GM11168 (cell line): ENCODE results near the gene RHOV.

Experiments used
- in situ Hi-C: fragments of 300-500 bp; cut with MboI; formaldehyde crosslinking; loops from one replicate; pipeline ENCODE4 v1.12.0; 2022; ENCODE audit warnings: low sequenced_read_pairs; ENCODE audit not compliant: unreplicated experiment

The RHOV gene

DNA sequence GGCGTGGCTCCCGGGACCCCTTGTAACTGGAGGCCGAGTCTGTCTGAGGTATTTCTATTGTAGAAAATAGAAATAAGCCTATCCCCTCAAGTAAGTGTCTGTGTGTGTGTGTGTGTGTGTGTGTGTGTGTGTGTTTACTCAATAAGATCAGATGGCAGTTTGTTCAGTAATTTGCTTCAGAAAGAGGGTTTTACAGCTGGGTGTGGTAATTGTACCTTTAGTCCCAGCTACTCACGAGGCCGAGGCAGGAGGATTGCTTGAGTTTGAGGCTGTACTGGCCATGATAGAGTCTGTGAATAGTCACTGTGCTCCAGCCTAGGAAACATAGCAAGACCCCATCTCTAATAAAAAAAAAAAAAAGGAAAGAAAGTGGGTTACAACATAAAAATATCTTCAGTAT is 21.5 kb downstream of the RHOV start:
- in situ Hi-C loops = no loop called here

DNA sequence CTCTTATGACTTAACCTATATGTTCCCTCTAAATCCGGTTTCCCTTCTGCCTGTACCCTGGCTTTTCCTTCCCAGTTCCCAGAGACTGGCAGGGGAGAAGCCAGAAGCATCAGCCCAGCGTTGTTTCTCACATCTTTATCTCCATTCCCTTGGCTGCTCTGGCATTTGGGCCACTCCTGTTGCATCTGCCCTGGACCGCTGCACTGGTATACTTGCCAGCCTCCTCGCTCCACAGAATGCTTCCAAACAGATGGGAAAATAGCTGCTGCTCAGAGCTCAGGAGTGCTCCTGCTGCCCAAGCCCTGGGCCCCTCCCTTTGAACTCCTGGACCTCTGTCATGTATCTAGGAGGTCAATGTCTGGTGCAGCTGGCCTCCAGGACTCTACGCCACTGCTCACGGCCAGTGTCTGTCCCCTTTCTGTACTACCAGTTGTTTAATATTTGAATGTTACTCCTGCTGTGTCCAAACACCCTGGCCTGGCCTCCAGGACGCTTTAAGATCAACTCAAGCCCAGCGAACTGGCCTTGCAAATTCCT is 23.4 kb downstream of the RHOV start:
- in situ Hi-C loops = no loop called here

DNA sequence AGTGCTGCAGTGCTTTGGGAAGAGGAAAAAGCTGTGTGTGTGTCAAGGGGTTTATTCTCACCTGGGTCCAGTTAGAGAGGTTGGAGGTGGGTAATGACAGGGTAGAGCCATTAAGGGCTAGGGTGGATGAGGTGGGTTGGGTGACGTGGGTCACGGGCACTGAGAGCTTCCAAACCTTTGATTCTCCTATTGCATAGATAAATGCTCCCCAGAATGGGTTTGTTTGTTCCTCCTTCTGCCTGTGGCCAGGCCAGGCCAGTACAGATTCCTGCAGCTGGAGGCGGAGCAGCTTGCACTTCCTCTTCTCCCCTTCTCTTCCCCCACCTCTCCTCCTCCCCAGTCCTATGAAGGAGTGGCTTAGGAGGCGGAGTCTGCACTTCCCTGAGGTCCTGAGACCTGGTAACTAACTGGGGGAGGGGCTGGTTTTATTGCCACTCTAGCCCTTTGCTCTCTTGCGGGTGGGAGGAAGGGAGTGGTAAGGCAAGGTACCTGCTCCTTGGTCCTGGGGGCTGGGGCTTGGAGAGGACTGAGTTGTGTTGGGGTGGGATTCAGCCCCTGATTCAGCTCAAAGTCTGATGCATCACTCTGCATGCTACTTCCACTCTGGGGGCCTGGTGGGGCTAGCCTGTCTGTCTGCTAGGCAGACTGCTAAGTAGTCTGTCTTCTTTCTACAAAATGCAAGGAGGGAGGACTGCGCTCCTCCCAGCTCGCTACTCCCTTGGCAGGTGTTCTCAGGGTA is 26.6 kb downstream of the RHOV start:
- in situ Hi-C loops = no loop called here

DNA sequence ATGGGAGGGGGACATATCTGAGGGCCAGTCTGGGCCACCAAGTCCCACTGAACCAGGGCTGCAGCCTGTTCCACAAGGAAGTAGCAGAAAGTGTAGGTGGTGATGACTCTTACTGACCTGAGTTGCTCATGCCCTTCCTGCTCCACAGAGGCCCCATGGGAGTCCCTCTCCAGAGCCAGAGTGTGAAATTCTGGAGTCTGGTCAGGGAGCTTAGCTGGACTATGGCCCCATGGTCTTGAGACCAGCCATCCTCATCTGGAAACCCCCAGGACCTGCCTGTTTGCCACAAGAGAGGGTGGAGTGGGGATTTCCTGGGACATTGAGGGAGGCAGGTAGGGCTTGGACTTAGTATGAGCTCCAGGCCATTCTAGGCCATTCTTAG is 27.2 kb downstream of the RHOV start:
- in situ Hi-C loops = no loop called here

DNA sequence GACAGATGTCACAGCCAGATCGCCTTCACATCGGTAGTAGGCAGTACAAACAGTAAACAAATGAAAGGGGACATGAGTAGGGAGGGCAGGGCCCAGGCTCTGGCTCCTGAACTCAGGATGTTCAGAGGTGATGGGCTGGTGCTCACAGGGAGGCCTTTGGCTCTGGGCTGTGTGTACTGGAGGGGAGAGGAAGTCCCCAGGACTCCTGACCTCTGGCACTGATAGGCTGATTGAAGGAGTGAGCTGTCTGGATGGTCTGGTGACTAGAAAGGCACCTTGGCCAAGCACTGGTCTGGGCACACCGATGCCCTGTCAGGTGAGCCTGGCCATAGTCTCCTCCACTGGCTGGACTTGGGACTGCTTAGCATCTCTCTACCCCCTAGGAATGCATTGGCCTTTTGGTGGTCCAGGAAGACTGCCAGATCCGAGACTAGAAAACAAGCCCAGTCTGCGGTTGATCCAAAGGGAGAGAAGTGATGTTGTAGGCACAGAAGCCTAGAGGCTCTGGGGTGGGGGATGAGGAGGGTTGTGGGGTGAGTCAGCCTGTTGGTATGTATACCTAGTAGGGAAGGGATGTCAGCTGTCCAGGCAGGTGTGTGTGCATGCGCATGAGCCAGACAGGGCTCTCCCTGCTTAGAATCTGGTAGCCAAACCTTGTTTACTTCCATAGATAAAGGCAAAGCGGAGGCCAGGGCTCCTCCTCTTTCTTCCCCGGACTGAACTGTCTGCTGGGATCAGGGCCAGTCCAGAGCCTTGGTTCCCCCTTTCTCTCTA is 28.3 kb downstream of the RHOV start:
- in situ Hi-C loops = no loop called here

DNA sequence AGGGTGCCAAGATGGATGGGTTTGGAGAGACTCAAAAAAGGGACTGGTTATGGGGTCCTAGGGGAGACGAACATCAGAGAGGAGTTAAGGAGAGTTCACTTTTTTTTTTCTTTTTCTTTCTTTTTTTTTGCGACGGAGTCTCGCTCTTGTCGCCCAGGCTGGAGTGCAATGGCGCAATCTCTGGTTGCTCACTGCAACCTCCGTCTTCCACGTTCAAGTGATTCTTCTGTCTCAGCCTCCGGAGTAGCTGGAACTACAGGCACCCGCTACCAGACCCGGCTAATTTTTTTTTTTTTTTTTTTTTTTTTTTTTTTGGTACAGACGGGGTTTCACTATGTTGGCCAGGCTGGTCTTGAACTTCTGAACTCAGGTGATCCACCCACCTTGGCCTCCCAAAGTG is 29.0 kb downstream of the RHOV start:
- in situ Hi-C loops = no loop called here

DNA sequence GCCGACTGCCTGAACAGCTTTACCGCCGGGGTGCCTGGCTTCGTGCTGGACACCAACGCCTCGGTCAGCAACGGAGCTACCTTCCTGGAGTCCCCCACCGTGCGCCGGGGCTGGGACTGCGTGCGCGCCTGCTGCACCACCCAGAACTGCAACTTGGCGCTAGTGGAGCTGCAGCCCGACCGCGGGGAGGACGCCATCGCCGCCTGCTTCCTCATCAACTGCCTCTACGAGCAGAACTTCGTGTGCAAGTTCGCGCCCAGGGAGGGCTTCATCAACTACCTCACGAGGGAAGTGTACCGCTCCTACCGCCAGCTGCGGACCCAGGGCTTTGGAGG is 29.4 kb downstream of the RHOV start:
- in situ Hi-C loops = no loop called here

DNA sequence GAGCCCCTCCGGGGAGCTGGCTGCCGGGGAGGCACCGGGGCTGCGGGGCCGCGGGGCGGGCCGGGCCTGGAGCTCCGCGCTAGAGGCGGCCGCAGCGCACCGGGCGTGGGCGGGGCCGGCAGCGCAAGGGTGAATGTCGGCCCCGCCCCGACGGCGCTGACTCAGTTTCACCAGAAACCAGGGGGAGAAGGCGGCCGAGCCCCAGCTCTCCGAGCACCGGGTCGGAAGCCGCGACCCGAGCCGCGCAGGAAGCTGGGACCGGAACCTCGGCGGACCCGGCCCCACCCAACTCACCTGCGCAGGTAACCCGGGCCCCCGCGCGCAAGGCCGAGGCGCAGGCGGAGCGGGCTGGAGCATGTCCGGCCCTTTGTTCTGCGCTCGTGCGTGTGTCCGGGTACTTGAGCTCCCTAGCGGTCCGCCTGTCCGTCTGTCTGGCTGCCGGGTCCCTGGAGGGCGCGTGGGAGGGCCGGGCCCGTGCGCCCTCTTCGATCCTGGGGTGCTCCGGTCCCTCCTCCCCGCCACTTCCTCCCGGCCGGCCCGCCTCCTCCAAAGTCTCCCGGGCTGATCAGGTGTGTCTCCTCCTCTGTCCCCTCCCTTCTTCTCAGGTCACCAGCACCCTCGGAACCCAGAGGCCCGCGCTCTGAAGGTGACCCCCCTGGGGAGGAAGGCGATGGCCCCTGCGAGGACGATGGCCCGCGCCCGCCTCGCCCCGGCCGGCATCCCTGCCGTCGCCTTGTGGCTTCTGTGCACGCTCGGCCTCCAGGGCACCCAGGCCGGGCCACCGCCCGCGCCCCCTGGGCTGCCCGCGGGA is 29.9 kb downstream of the RHOV start, which contains the start of gene SPINT1:
Gene SPINT1, plus strand, starts transcription at position 164 of the 811 bp plus-strand sequence. Its CDS starts 507 bp downstream, at position 671.
- in situ Hi-C loops = no loop called here

DNA sequence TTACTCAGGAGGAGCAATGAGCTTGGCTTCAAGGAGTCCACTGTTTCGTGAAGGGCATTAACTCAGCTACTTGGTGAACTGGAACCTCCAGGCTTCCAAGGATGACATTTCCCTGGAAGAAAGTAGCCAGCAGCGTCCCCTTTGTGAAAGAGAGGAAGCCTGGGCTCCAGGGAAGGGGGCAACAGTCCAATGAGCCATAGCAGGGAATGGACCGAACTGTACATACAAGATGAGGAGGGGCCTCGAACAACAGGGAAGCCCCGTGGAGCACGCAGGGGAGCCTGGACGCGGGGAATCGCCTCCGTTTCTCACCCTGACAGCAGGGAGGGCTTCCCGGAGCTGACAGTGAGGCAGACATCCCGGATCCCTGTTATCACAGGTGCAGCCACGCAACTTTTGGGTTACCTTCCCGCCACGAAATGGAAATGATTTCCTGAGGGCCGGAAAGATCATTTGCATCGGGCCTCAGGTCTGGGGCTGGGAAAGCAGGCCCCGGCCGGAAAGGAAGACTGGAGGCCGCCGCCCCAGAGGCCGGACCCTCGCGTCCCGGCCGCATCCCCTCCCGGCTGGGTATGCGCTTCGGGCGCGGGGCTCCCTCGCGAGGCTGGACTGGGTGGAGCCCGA is 30.7 kb downstream of the RHOV start:
- in situ Hi-C loops = no loop called here

DNA sequence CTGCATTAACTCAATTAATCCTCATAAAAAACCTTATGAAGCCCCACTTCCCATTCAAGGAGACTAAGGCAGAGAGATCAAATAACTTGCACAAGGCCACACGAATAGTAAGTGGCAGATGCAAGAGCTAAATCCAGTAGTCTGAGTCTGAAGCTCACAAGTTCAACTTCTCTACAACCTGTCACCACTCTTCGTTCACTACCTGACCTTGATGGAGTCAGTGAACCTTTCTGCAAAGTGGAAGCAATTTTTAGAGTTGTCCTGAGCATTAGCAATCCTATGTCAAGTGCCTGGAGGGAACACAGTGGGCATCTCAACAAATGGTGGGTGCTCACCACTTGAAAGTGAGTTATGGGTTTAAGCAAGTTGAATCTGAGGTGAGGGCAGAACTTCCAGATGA is 32.3 kb downstream of the RHOV start:
- in situ Hi-C loops = no loop called here

DNA sequence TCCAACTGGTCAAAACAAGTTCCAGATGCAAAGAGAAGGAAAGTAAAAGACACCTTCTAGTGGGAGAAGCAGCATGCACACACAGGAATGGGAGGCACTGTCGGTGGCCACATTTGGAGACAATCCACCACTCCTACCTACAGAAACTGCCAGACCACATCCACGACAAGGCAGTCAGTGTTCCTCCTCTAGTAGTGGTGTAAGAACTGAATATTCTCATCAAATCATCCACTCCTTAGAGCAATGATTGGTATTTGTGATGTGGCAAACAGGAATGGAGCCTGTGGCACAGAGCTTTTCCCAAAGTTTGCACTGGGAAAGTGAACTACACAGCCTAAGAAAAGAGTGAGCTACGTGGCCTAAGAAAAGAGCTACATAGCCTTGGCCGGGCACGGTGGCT is 35.3 kb downstream of the RHOV start:
- in situ Hi-C loops = no loop called here

DNA sequence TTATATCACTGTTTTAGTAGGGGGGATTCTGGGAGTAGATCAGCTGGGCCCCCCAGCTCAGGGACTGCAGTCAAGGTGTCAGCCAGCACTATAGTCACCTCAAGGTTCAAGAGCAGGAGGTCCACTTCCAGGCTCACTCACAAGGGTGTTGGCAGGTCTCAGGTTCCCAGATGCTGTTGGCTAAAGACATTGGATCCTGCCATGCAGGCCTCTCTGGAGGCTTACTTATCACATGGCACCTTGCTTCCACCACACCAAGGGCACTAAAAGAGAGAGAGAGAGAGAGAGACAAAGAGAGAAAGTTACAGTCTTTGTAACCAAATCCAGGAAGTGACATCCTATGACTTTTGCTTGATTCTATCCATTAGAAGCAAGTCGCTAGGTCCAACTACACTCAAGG is 38.0 kb downstream of the RHOV start:
- in situ Hi-C loops = no loop called here

DNA sequence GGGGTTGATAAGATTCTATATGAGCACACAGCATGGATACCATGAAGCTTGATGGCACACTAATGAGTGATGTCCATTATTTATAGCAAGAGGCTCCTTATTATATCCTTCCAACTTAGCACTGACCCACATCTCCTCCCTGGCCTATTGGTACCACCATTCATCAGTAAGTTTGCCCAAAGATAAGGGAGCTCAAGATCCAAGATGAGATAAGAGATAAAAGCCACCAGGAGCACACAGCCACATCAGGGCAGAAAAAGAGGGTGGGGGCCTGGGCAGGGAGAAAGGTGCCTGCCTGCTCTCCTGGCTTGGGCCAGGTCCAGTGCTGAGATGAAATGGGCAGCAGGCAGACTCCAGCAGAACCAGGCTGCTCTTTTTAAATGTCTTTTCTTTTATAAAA is 41.1 kb downstream of the RHOV start:
- in situ Hi-C loops = no loop called here

DNA sequence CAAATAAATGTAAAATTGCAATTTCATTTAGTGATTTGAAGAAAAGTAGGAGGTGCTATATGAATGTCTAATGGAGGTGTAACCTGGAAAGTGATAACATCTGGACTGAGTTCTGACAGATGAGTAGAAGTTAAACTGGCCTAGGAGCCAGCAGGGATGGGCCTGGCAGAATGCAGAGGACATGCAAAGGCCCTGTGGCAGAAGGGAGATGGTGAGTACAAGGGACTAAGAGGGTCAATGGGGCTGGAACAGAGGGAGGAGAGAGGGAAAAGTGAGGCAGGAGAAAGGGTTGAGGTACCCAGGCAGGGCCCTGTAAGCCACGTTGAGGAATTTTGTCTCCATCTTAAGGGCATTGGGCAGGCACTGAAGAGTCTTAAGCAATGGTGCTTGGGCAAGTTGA is 42.2 kb downstream of the RHOV start:
- in situ Hi-C loops = no loop called here

DNA sequence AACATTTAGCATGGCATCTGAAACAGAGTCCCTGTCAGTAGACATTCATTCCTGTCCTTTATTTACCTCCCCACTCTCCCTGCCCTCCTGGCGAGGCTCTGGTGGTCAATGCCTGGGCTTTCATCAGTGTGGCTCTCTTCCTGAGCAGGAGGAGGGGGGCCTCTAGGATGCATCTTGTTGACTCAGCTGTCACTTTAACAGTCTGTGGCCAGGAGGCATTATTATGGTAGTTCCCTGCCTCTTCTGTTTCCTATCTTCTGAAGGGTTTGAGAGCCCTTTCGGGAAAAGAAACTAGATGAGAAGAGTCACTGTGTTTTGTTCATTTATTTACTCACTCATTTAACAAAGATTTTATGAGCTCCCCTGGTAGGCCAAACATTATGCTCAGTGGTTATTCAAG is 43.1 kb downstream of the RHOV start:
- in situ Hi-C loops = no loop called here

DNA sequence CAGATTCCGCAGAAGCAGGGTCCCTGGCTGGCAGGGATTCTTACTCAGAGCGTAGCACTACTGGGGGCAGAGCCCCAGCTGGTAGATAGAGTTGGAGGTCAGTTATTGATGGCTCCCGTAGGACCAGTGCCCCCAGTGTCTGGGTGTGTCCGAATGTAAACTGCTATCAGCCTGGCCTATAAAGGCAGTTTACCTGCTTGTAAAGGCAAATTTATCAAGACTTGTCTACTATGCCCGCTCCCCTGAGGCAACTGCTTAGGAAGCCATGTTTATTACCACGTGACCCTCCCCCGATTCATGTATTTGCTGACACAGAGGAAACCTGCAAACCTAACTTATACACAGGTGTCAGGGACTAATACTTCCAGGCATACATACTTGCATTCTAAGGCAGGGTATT is 44.9 kb downstream of the RHOV start:
- in situ Hi-C loops = no loop called here

DNA sequence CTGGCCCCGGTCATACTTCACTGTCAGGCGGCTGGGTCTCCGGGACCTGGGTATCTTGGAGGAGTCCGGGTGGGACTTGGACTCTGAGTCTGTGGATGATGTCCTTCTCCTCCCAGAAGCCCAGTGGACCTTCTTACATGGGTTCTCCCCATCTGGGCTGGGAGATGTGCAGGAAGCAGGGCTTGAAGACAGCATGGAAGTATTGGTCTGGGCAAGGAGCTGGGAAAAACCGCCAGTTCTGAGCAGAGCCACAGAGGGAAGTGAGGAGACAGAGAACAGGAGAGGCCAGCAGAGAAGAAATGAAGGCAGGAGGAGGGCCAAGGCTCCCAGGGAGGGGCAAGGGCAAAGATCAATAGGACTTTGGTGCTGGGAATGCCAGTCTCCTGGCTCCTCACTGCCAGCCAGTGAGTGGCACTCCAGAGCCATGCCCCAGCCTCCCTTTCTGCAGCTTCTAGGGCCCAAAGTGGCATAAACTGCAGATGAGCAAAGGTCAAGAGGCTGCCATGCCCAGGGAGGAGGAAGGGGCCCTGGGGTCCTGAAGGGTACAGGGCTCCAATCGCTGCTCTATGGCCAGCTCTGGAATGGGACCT is 45.5 kb downstream of the RHOV start, which contains the start of gene PPP1R14D:
Gene PPP1R14D, minus strand, starts transcription at position 262 of the 590 bp plus-strand sequence. Its CDS starts 67 bp downstream, at position 195.
- in situ Hi-C loops = no loop called here

DNA sequence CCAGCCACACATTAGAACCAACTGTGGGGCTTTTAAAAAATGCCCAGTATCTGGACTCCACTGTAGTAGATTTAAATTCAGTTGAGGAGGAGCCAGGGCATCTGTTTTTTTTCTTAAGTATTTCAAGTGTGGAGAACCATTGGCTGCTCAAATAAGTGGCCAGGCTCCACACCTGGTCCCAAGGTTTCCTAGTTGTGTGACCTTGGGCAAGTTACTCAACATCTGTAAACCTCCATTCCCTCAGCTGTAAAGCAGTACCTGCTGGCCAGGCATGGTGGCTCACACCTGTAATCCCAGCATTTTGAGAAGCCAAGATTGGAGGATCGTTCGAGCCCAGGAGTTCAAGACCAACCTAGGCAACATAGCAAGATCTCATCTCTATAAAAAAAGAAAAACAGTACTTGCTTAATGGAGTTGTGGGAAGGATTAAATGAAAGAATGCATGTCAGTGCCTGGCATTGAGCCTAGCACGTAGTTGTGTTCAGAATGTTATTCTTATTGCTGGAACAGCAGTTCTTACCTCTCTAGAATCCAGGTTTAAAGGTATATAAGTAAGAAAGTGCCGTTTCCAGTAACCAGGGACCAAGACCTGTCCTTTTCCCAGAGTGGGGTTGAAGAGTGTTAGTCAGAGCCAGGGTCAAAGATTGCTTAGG is 47.5 kb downstream of the RHOV start:
- in situ Hi-C loops = no loop called here

DNA sequence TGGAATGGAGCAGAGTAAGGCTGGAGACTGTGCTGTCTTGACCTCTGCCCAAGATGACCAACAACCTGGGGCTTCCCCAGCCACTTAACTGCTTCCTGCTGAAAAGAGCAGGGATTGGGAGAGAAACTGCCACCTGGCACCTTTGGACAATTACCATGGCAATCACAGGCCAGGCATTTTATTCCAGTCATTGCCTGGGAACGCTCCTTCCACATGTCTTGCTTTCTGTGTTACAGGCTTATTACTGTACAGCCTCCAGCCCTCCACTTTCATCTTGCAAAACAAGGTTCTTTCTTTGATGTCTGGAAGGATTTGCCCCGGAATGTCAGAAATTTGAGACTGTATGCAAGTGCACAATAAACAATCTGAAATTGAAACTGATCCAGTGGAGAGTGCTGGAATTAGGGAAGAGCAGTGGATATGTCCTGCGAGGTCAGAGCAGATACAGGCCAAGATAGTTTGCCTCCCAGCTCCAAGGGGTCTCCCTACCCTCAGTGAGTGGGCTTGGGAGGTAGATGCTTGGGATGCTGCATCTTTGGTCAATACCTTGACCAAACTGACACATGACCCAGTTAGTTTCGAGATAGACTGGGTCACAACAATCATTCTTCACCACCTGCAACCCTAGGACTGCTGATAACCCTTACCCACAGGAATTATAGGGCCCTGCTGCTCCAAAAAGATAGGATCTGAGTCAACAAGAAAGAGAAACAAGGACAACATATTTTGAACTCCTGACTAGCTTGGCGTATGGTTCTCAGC is 48.2 kb downstream of the RHOV start:
- in situ Hi-C loops = no loop called here
